ENCODE measurements around the gene KNOP1.

DNA sequence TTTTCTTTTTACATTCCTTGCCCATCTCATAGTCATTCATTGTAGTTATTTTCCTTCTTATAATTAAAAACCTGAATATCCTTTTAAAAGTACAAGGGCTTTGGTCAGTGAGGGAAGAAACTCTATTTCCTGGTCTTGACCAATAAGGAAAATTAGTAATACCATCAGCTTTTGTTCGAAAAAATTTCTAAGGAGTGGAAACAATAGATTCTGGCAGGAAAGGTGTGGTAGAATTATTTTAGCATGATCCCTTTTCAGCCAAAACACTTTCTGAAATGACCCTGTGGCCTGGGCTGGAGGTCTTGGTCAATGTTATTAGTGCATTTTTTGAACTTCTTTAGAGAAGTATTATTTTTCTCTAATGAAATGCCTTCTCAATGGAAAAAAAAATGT, 36.6 kb upstream of the KNOP1 start:
- TF ChIP-seq, protein P1, sequence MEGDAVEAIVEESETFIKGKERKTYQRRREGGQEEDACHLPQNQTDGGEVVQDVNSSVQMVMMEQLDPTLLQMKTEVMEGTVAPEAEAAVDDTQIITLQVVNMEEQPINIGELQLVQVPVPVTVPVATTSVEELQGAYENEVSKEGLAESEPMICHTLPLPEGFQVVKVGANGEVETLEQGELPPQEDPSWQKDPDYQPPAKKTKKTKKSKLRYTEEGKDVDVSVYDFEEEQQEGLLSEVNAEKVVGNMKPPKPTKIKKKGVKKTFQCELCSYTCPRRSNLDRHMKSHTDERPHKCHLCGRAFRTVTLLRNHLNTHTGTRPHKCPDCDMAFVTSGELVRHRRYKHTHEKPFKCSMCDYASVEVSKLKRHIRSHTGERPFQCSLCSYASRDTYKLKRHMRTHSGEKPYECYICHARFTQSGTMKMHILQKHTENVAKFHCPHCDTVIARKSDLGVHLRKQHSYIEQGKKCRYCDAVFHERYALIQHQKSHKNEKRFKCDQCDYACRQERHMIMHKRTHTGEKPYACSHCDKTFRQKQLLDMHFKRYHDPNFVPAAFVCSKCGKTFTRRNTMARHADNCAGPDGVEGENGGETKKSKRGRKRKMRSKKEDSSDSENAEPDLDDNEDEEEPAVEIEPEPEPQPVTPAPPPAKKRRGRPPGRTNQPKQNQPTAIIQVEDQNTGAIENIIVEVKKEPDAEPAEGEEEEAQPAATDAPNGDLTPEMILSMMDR (conservative IDR thresholded peaks at IDR 0.05; ENCODE audit: low read length), result no peak
- no peak for TF ChIP-seq EZH2phosphoT487 (IDR thresholded peaks at IDR 0.05; ENCODE audit: borderline replicate concordance, low read depth, low read length)

Data from OCI-LY7 (cell line).